ENCODE results near the gene TMEM161B.

TMEM161B gene

GRCh38 chr5:88281322-88281721 lies 12.7 kb upstream of the TMEM161B start:
- Histone ChIP-seq H2AK5ac (ENCODE audit: low read depth, low read length) (no peak overlapping the region), H3K27me3 (ENCODE audit: control insufficient read depth in 3 of 3, insufficient read depth in 3 of 3, low read depth in 1 of 3, low read length in 3 of 3) (no peaks in the 10 kb centered on the region), H3K4me1 (ENCODE audit: control insufficient read depth in 2 of 2, insufficient read depth in 1 of 2, low read depth in 1 of 2, low read length in 2 of 2) (peaks cover 0 to 2% of the 10 kb centered on the region in 2 donors), H2BK15ac (ENCODE audit: low read length) (no peak overlapping the region), H3K14ac (ENCODE audit: low read length) (no peak overlapping the region), H3K4me3 (ENCODE audit: low read length in 2 of 2) (no peak overlapping the region), H2BK12ac (ENCODE audit: low read length) (no peak overlapping the region), H2AFZ (ENCODE audit: low read length) (no peak overlapping the region), H4K8ac (ENCODE audit: low read depth, low read length) (no peak overlapping the region), H3K9ac (ENCODE audit: low read depth, low read length, poor library complexity) (no peak overlapping the region), H3K79me1 (ENCODE audit: low read depth, low read length) (no peaks in the 10 kb centered on the region), H3K18ac (ENCODE audit: low read length) (no peak overlapping the region), H3K4ac (ENCODE audit: low read length) (no peak overlapping the region), H2BK120ac (ENCODE audit: low read depth, low read length) (no peak overlapping the region), H3K23ac (ENCODE audit: low read depth, low read length, poor library complexity) (no peak overlapping the region), H3K36me3 (replicated peaks in 1 of 2; ENCODE audit: control insufficient read depth in 2 of 2, insufficient read depth in 2 of 2, low read length in 2 of 2) (peaks cover 2 to 26% of the 10 kb centered on the region in 2 donors), H3K4me2 (ENCODE audit: insufficient read depth, low read length, poor library complexity, severe bottlenecking) (no peak overlapping the region), H3K27ac (replicated peaks; ENCODE audit: low read length) (no peak overlapping the region), H3K9me3 (replicated peaks in 1 of 2; ENCODE audit: control insufficient read depth in 2 of 2, insufficient read depth in 1 of 2, low read depth in 1 of 2, low read length in 2 of 2) (peaks cover 0 to 5% of the 10 kb centered on the region in 2 donors), H4K91ac (ENCODE audit: low read depth, low read length, poor library complexity) (no peak overlapping the region), H2BK5ac (ENCODE audit: low read length) (no peak overlapping the region)
- DNase-seq (ENCODE audit: low spot score): no peak
- WGBS, 2 donors (ENCODE audit: extremely low coverage in 2 of 2, insufficient read length in 2 of 2, insufficient replicate concordance in 1 of 2): no CpG with 5 or more reads among the region's 3 CpGs

- no peak overlapping the region for H2AFZ ChIP-seq (ENCODE audit: low read length)
- H3K27me3 ChIP-seq (ENCODE audit: control insufficient read depth in 3 of 3, insufficient read depth in 3 of 3, low read depth in 1 of 3, low read length in 3 of 3): no peaks in the 10 kb centered on the region
- no peak overlapping the region for H3K4me2 ChIP-seq (ENCODE audit: insufficient read depth, low read length, poor library complexity, severe bottlenecking)
- H3K4me3 ChIP-seq (ENCODE audit: low read length in 2 of 2): no peak overlapping the region
- H3K4me1 ChIP-seq (ENCODE audit: control insufficient read depth in 2 of 2, insufficient read depth in 1 of 2, low read depth in 1 of 2, low read length in 2 of 2): no peaks in the 10 kb centered on the region
- H4K8ac ChIP-seq (ENCODE audit: low read depth, low read length): no peak overlapping the region
- no peak overlapping the region for H2BK12ac ChIP-seq (ENCODE audit: low read length)
- no peak overlapping the region for H3K4ac ChIP-seq (ENCODE audit: low read length)
- H3K14ac ChIP-seq (ENCODE audit: low read length): no peak overlapping the region
- no peak overlapping the region for H2BK5ac ChIP-seq (ENCODE audit: low read length)
- H3K36me3 ChIP-seq (replicated peaks in 1 of 2; ENCODE audit: control insufficient read depth in 2 of 2, insufficient read depth in 2 of 2, low read length in 2 of 2): peaks cover 2 to 41% of the 10 kb centered on the region in 2 donors
- H3K23ac ChIP-seq (ENCODE audit: low read depth, low read length, poor library complexity): no peak overlapping the region
- DNase-seq (ENCODE audit: low spot score): no peak
- no peak overlapping the region for H4K91ac ChIP-seq (ENCODE audit: low read depth, low read length, poor library complexity)
- peaks cover 0 to 9% of the 10 kb centered on the region in 2 donors for H3K9me3 ChIP-seq (replicated peaks in 1 of 2; ENCODE audit: control insufficient read depth in 2 of 2, insufficient read depth in 1 of 2, low read depth in 1 of 2, low read length in 2 of 2)
- no peak overlapping the region for H2BK15ac ChIP-seq (ENCODE audit: low read length)
- no peak overlapping the region for H2BK120ac ChIP-seq (ENCODE audit: low read depth, low read length)
- H3K79me1 ChIP-seq (ENCODE audit: low read depth, low read length): no peaks in the 10 kb centered on the region
- no peak overlapping the region for H3K27ac ChIP-seq (replicated peaks; ENCODE audit: low read length)
- H3K18ac ChIP-seq (ENCODE audit: low read length): no peak overlapping the region
- no CpG with 5 or more reads among the region's 1 CpG for WGBS, 2 donors (ENCODE audit: extremely low coverage in 2 of 2, insufficient read length in 2 of 2, insufficient replicate concordance in 1 of 2)
- no peak overlapping the region for H3K9ac ChIP-seq (ENCODE audit: low read depth, low read length, poor library complexity)
- H2AK5ac ChIP-seq (ENCODE audit: low read depth, low read length): no peak overlapping the region
Observed at GRCh38 chr5:88279584-88279983, 10.9 kb upstream of the TMEM161B start.

GRCh38 chr5:88276378-88276777 lies 7.7 kb upstream of the TMEM161B start:
- Histone ChIP-seq H3K4me1 (ENCODE audit: control insufficient read depth in 2 of 2, insufficient read depth in 1 of 2, low read depth in 1 of 2, low read length in 2 of 2) (no peaks in the 10 kb centered on the region), H3K14ac (ENCODE audit: low read length) (no peak overlapping the region), H3K36me3 (replicated peaks in 1 of 2; ENCODE audit: control insufficient read depth in 2 of 2, insufficient read depth in 2 of 2, low read length in 2 of 2) (peaks cover 3 to 57% of the 10 kb centered on the region in 2 donors), H3K27ac (replicated peaks; ENCODE audit: low read length) (no peak overlapping the region), H4K8ac (ENCODE audit: low read depth, low read length) (no peak overlapping the region), H3K9ac (ENCODE audit: low read depth, low read length, poor library complexity) (no peak overlapping the region), H3K79me1 (ENCODE audit: low read depth, low read length) (no peaks in the 10 kb centered on the region), H2BK15ac (ENCODE audit: low read length) (no peak overlapping the region), H3K27me3 (ENCODE audit: control insufficient read depth in 3 of 3, insufficient read depth in 3 of 3, low read depth in 1 of 3, low read length in 3 of 3) (no peaks in the 10 kb centered on the region), H3K4me2 (ENCODE audit: insufficient read depth, low read length, poor library complexity, severe bottlenecking) (no peak overlapping the region), H2BK120ac (ENCODE audit: low read depth, low read length) (no peak overlapping the region), H2AK5ac (ENCODE audit: low read depth, low read length) (no peak overlapping the region), H3K23ac (ENCODE audit: low read depth, low read length, poor library complexity) (no peak overlapping the region), H3K9me3 (replicated peaks in 1 of 2; ENCODE audit: control insufficient read depth in 2 of 2, insufficient read depth in 1 of 2, low read depth in 1 of 2, low read length in 2 of 2) (peaks cover 0 to 9% of the 10 kb centered on the region in 2 donors), H3K18ac (ENCODE audit: low read length) (no peak overlapping the region), H2BK12ac (ENCODE audit: low read length) (no peak overlapping the region), H4K91ac (ENCODE audit: low read depth, low read length, poor library complexity) (no peak overlapping the region), H3K4me3 (ENCODE audit: low read length in 2 of 2) (no peak overlapping the region), H2AFZ (ENCODE audit: low read length) (no peak overlapping the region), H3K4ac (ENCODE audit: low read length) (no peak overlapping the region), H2BK5ac (ENCODE audit: low read length) (no peak overlapping the region)
- WGBS, 2 donors (ENCODE audit: extremely low coverage in 2 of 2, insufficient read length in 2 of 2, insufficient replicate concordance in 1 of 2): no CpG with 5 or more reads among the region's 1 CpG
- no peak for DNase-seq (ENCODE audit: low spot score)

GRCh38 chr5:88275581-88275980 lies 6.9 kb upstream of the TMEM161B start:
- Histone ChIP-seq H3K27ac (replicated peaks; ENCODE audit: low read length) (no peak overlapping the region), H2BK12ac (ENCODE audit: low read length) (no peak overlapping the region), H2BK15ac (ENCODE audit: low read length) (no peak overlapping the region), H3K36me3 (replicated peaks in 1 of 2; ENCODE audit: control insufficient read depth in 2 of 2, insufficient read depth in 2 of 2, low read length in 2 of 2) (peaks cover 4 to 65% of the 10 kb centered on the region in 2 donors), H3K18ac (ENCODE audit: low read length) (no peak overlapping the region), H3K27me3 (ENCODE audit: control insufficient read depth in 3 of 3, insufficient read depth in 3 of 3, low read depth in 1 of 3, low read length in 3 of 3) (no peaks in the 10 kb centered on the region), H4K8ac (ENCODE audit: low read depth, low read length) (no peak overlapping the region), H3K9ac (ENCODE audit: low read depth, low read length, poor library complexity) (no peak overlapping the region), H3K4ac (ENCODE audit: low read length) (no peak overlapping the region), H3K79me1 (ENCODE audit: low read depth, low read length) (peaks cover 1% of the 10 kb centered on the region), H4K91ac (ENCODE audit: low read depth, low read length, poor library complexity) (no peak overlapping the region), H2BK120ac (ENCODE audit: low read depth, low read length) (no peak overlapping the region), H3K4me3 (ENCODE audit: low read length in 2 of 2) (no peak overlapping the region), H2AFZ (ENCODE audit: low read length) (no peak overlapping the region), H3K14ac (ENCODE audit: low read length) (no peak overlapping the region), H3K4me2 (ENCODE audit: insufficient read depth, low read length, poor library complexity, severe bottlenecking) (no peak overlapping the region), H2BK5ac (ENCODE audit: low read length) (no peak overlapping the region), H3K4me1 (ENCODE audit: control insufficient read depth in 2 of 2, insufficient read depth in 1 of 2, low read depth in 1 of 2, low read length in 2 of 2) (peaks cover 0 to 2% of the 10 kb centered on the region in 2 donors), H2AK5ac (ENCODE audit: low read depth, low read length) (no peak overlapping the region), H3K23ac (ENCODE audit: low read depth, low read length, poor library complexity) (no peak overlapping the region), H3K9me3 (replicated peaks in 1 of 2; ENCODE audit: control insufficient read depth in 2 of 2, insufficient read depth in 1 of 2, low read depth in 1 of 2, low read length in 2 of 2) (peaks cover 0 to 9% of the 10 kb centered on the region in 2 donors)
- DNase-seq (ENCODE audit: low spot score): no peak
